DMS153 treated with DMSO at 0.1 percent for 48 hours (cell line): Measurements from ENCODE around the gene TMEM101.
"Not testable (repeated sequence)": the region's sequence is repeated elsewhere in the genome, so short reads cannot be mapped to it uniquely, and the experiment has no call there.

Experiments
- DNase-seq: peaks from one replicate; lab custom pipeline; 2025; ENCODE audit not compliant: unreplicated experiment; lab: John Stamatoyannopoulos, UW

Gene TMEM101

GRCh38 chr17:44000871-44001460 lies 13.8 kb downstream of the TMEM101 start:
- no peak for DNase-seq

- DNase-seq = no peak
These were observed 14.5 kb downstream of the TMEM101 start for GRCh38 chr17:44000141-44000860.

GRCh38 chr17:43999024-43999423 lies 15.7 kb downstream of the TMEM101 start:
- DNase-seq = no peak

- no peak for DNase-seq
These were observed 16.2 kb downstream of the TMEM101 start for GRCh38 chr17:43998552-43998951.

GRCh38 chr17:43997180-43997579 lies 17.6 kb downstream of the TMEM101 start:
- DNase-seq = not testable (repeated sequence)

GRCh38 chr17:43995150-43995471 lies 19.7 kb downstream of the TMEM101 start:
- no peak for DNase-seq

DNA sequence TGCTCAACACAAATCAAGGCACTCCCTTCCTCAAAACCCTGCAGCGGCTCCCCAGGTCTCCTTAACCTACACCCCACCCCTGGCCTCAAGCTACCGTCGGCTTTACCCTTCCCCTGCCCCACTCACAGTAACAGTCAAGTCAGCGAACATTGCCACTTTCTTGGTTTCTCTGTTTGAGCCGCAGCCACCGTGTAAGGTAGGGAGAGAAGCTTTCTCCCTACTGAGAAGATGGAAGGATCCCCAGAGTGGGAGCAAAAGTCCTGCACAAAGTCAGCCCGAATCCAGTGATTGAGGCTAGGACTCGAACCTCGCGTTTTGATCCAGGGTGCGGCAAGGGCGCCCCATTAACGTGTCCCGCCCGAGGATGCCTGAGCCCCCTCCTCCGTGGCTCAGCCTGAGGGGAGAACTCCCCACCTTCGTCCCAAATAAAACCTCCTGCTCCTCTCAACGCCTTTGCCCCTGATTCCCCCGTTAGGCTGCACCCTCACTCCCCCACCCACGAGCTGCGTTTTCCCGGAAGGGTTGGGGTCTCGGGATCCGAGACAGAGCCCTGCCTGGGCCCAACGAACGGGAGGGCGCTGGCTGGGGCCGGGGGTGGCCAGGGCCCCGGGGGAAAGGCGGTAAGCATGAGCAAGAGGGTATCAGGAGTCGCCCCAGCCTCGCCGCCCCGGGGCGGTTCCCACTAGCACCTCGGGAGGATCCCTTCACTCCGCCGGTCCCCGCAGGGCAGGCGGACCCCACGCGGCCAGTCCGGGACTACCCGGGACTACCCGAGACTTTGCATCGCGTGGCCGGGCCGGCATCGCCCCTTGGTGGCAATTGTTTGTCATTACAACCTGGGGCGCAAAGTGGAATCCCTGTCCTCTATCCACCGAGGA lies 20.3 kb downstream of the TMEM101 start:
- DNase-seq = no peak

GRCh38 chr17:43992641-43993040 lies 22.1 kb downstream of the TMEM101 start:
- DNase-seq = no peak

- DNase-seq = no peak
These were observed 26.5 kb downstream of the TMEM101 start for GRCh38 chr17:43988301-43988700.

- no peak for DNase-seq
These were observed 27.4 kb downstream of the TMEM101 start for GRCh38 chr17:43987131-43988021.

DNA sequence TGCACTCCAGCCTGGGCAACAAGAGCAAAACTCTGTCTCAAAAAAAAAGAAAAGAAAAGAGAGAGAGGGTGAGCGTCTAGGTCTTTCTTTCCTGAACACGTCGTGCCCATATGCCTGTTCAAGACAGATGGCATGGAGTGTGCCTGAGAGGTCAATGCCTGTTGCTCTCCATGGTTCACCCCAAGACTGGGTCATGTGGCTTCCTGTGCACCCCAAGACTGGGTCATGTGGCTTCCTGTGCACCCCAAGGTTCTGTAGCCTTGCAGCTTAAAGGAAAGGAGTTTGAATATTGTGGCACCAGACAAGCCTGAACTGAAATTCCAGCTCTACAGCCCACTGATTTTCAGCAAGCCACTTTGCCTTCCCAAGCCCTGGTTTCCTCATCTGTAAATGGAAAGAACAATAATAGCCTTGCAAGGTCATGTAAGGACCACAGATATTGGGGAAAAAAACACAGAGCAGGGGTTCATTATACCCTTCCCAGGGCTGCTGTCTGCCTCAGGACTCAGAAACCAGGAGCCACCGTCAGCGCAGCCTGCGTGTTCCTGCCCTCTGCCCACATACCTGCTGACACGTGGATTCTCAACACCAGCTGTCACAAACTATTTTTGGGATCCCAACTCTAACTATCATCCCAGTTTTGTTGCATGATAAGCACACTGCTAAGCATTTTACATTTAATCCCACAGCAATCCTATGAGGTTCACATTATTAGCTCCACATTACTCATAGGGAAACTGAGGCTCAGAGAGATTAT lies 28.4 kb downstream of the TMEM101 start:
- DNase-seq = no peak

DNA sequence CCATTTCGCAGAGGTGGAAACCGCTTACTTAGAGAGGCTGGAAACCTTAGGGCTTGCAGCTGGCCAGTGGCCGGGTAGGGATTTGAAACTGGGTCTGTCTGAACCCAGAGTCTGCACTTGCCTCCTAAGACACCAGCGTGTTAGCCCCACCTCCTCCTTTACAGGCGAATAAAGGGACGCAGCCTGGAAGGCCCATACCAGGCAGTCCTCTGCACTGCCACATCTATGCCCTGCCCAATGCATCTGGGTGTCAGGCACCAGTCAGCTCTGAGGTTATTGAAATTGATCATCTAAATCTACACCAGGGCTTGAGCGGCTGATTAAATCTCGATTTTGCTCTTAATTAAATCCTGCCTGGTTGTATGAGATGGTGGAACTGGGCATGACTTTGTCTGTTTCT lies 30.2 kb downstream of the TMEM101 start:
- no peak for DNase-seq

- no peak for DNase-seq
These were observed 31.0 kb downstream of the TMEM101 start for GRCh38 chr17:43983515-43984411.

- DNase-seq = no peak
These were observed 31.6 kb downstream of the TMEM101 start for GRCh38 chr17:43983196-43983514.

DNA sequence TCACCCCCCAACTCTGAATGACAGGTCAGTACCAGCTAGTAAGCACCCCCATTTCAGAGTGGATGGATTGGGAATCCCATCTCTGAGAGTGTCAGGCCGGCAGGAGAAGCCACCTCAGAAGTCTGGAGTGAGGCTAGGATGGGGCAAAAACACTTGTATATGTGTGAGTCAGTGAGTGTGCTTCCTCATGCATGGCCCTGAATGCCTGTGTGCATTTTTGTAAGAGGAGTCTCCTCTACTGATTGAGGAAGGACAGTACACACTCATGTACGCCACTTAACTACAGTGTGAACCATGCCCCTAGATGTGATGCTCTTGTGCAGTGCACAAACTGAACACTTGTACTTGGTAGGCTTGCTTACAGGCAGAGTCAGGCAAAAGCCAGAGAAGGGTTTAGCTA lies 32.6 kb downstream of the TMEM101 start:
- no peak for DNase-seq

DNA sequence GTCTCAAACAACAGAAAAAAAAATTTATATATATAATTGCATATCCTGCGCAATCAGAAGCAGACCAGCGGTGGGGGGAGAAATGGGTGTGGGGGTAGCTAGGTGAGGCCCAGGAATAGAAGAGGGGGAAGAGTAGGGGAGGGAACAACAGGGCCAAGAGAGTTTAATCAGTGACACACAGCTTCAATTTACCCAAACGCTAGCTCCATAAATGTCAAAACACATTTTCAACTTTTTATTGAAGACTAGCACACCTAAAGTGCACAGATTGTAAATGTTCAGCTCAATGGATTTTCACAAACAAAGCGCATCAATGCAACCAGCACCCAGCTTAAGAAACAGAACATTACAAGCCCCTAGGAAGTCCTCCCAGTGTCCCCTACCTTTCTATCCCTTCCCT lies 35.1 kb downstream of the TMEM101 start:
- no peak for DNase-seq

GRCh38 chr17:43979011-43979410 lies 35.8 kb downstream of the TMEM101 start:
- no peak for DNase-seq

DNA sequence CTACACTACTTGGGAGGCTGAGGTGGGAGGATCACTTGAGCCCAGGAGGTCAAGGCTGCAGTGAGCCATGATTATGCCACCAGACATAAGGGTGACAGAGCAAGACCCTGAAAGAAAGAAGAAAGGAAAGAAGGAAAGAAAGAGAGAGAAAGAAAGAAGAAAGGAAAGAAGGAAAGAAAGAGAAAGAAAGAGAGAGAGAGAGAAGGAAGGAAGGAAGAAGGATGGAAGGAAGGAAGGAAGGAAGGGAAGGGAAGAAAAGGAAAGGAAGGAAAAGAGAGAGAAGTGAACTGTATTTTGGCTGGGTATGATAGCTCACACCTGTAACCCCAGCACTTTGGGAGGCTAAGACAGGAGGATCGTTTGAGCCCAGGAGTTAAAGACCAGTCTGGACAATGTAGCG lies 36.7 kb downstream of the TMEM101 start:
- no peak for DNase-seq
